GM12878 (cell line): ENCODE data around the gene KTN1. TPM values are rescaled to one million over a fixed set of nuclear protein-coding genes. Genes with fewer than 3 reads are reported as not detected.

ENCODE experiments used
- ATAC-seq: fragments of 200-7000 bp; cut with Tn5 transposase; 3 replicates; pipeline ENCODE4 v1.9.1; 2020; ENCODE audit warnings: mild to moderate bottlenecking, moderate library complexity
- BruUV-seq: library from RNA; stranded (reverse); fragments of 400-500 nt; replicated peaks from 2 replicates; lab custom pipeline; 2021; lab: Mats Ljungman, UMichigan
- CTCF ChIA-PET: fragments of 300-600 bp; sonication (Branson Sonifier 250); formaldehyde crosslinking; extraction: SDS; loops from one replicate; lab custom pipeline; 2021; ENCODE audit warnings: inconsistent platforms; lab: Yijun Ruan, JAX
- POLR2A ChIA-PET: fragments of 350-600 bp; formaldehyde crosslinking; extraction: SDS; loops from one replicate; lab custom pipeline; 2021; ENCODE audit warnings: inconsistent platforms; lab: Charles Lee
- RAD21 ChIA-PET: fragments of 300-600 bp; sonication (Branson Sonifier 250); formaldehyde crosslinking; loops from one replicate; lab custom pipeline; 2023; ENCODE audit warnings: antibody characterized with exemption; ENCODE audit not compliant: unreplicated experiment; lab: Charles Lee
- SMC1A ChIA-PET: fragments of 300-600 bp; sonication (Branson Sonifier 250); formaldehyde crosslinking; loops from one replicate; lab custom pipeline; 2023; ENCODE audit not compliant: unreplicated experiment, uncharacterized antibody; lab: Charles Lee
- DNase-seq: peaks from one replicate; pipeline ENCODE4 v3.0.0-alpha.2; 2011; ENCODE audit warnings: low read depth, low spot score
- FAIRE-seq: peaks from 3 replicates; lab custom pipeline; 2011; peaks lifted over from hg19 to GRCh38; lab: Jason Lieb, UNC
- H2AFZ ChIP-seq: 2 replicates; pipeline ENCODE4 v1.6.0; 2011; ENCODE audit warnings: low read depth, low read length, control low read depth; ENCODE audit not compliant: control insufficient read depth
- H3K27ac ChIP-seq: 2 replicates; pipeline ENCODE4 v1.5.1; 2011; ENCODE audit warnings: control low read depth; ENCODE audit not compliant: control insufficient read depth, insufficient read depth
- H3K27me3 ChIP-seq, 2 experiments: replicated peaks in 1 of 2; 2 replicates each; pipeline versions ENCODE4 v1.6.0 to v1.6.1; 2011; ENCODE audit warnings: low read length in 1 of 2; ENCODE audit not compliant: control insufficient read depth in 2 of 2, insufficient read depth in 2 of 2
- H3K36me3 ChIP-seq, 2 experiments: 2 replicates each; pipeline ENCODE4 v1.5.1; 2011; ENCODE audit warnings: low read length in 1 of 2; ENCODE audit not compliant: control insufficient read depth in 2 of 2, insufficient read depth in 2 of 2
- H3K4me1 ChIP-seq: 2 replicates; pipeline ENCODE4 v1.6.1; 2011; ENCODE audit warnings: mild to moderate bottlenecking, low read length, moderate library complexity, mixed read lengths; ENCODE audit not compliant: control insufficient read depth, insufficient read depth
- H3K4me2 ChIP-seq: 2 replicates; pipeline ENCODE4 v1.6.0; 2011; ENCODE audit warnings: control low read depth; ENCODE audit not compliant: control insufficient read depth, insufficient read depth
- H3K4me3 ChIP-seq: fragments of 200-600 bp; sonication (generic); 2 replicates; pipeline ENCODE4 v1.5.1; 2016
- H3K79me2 ChIP-seq: 2 replicates; pipeline ENCODE4 v1.6.0; 2011; ENCODE audit warnings: low read length; ENCODE audit not compliant: control insufficient read depth, insufficient read depth
- H3K9ac ChIP-seq: 2 replicates; pipeline ENCODE4 v1.8.0; 2011; ENCODE audit warnings: low read length, control low read depth, mixed read lengths; ENCODE audit not compliant: control insufficient read depth, insufficient read depth
- H3K9me3 ChIP-seq: replicated peaks from 3 replicates; pipeline ENCODE4 v1.5.1; 2011; ENCODE audit warnings: mild to moderate bottlenecking, low read length; ENCODE audit not compliant: control insufficient read depth, insufficient read depth
- H4K20me1 ChIP-seq: 2 replicates; pipeline ENCODE4 v1.6.0; 2011; ENCODE audit not compliant: control insufficient read depth, insufficient read depth
- BCL11A ChIP-seq: IDR thresholded peaks from 2 replicates; pipeline ENCODE4 v1.6.1; 2011; ENCODE audit warnings: low read depth, low read length
- HDGF ChIP-seq: fragments of 450-650 bp; IDR thresholded peaks from 2 replicates; pipeline ENCODE4 v1.6.1; 2016; ENCODE audit warnings: antibody characterized with exemption
- NBN ChIP-seq: fragments of 450-650 bp; IDR thresholded peaks from 2 replicates; pipeline ENCODE4 v1.6.1; 2016
- NFYB ChIP-seq: IDR thresholded peaks from 2 replicates; pipeline ENCODE4 v1.6.1; 2011; ENCODE audit warnings: low read depth, mild to moderate bottlenecking, low read length, improper control_type of control experiment, moderate library complexity; ENCODE audit not compliant: insufficient read depth
- PAX5 ChIP-seq: IDR thresholded peaks from 2 replicates; pipeline ENCODE4 v1.6.1; 2011; ENCODE audit warnings: low read depth, low read length, borderline replicate concordance
- SMARCA5 ChIP-seq: fragments of 450-650 bp; IDR thresholded peaks from 2 replicates; pipeline ENCODE4 v1.6.1; 2017; ENCODE audit warnings: mild to moderate bottlenecking
- STAT1 ChIP-seq: fragments of 450-650 bp; conservative IDR thresholded peaks from 2 replicates; pipeline ENCODE4 v1.6.1; 2014; ENCODE audit warnings: antibody characterized with exemption, mild to moderate bottlenecking
- TBL1XR1 ChIP-seq: IDR thresholded peaks from 2 replicates; pipeline ENCODE4 v1.6.1; 2012; ENCODE audit warnings: low read depth, low read length, improper control_type of control experiment
- USF1 ChIP-seq: IDR thresholded peaks from 2 replicates; pipeline ENCODE4 v1.6.1; 2011; ENCODE audit warnings: borderline replicate concordance, low read depth, mild to moderate bottlenecking, moderate library complexity, mixed read lengths, low read length; ENCODE audit not compliant: insufficient read depth; ENCODE audit errors: extremely low read length
- WRNIP1 ChIP-seq: IDR thresholded peaks from 2 replicates; pipeline ENCODE4 v1.6.1; 2011; ENCODE audit warnings: low read depth, low read length, improper control_type of control experiment, borderline replicate concordance
- ZBTB40 ChIP-seq: fragments of 450-650 bp; IDR thresholded peaks from 2 replicates; pipeline ENCODE4 v1.6.1; 2016; ENCODE audit warnings: mild to moderate bottlenecking, moderate library complexity, borderline replicate concordance
- ZNF217 ChIP-seq: fragments of 450-650 bp; IDR thresholded peaks from 2 replicates; pipeline ENCODE4 v1.6.1; 2017; ENCODE audit warnings: antibody characterized with exemption, mild to moderate bottlenecking
- WGBS: methylation state at CpG from one replicate; pipeline ENCODE4 v1.1.6; 2016; ENCODE audit warnings: low lambda C conversion rate; ENCODE audit not compliant: insufficient replicate concordance, insufficient coverage; ENCODE audit errors: missing lambda C conversion rate; 5-methylcytosine and 5-hydroxymethylcytosine counted together
- in situ Hi-C: fragments of 300-500 bp; cut with MboI; formaldehyde crosslinking; loops from 9 replicates; pipeline ENCODE4 v1.14.3; 2018; ENCODE audit warnings: mixed read lengths
- intact Hi-C: fragments of 100-400 bp; cut with micrococcal nuclease; formaldehyde crosslinking; loops from one replicate; pipeline ENCODE4 v1.14.2; 2022; ENCODE audit not compliant: unreplicated experiment
- polyA plus RNA-seq, 11 experiments: library from polyadenylated mRNA; depleted of rRNA in 4 of 11; unstranded in 6 of 11; stranded (reverse) in 5 of 11; fragments of >200 nt; fragmentation: Nextera tagmentation in 4 of 11; fragmentation: Illumina TruSeq in 1 of 11; extraction: Ambion mirVana in 4 of 11; extraction: Trizol in 1 of 11; gene quantifications; 1 replicate in 1 of 11; 2 replicates in 10 of 11; pipeline versions ENCODE4 v1.2.1 to v1.2.3, GENCODE V29; 2011 to 2016; ENCODE audit warnings: inconsistent platforms in 2 of 11, missing spikeins in 2 of 11, low read depth in 1 of 11
- total RNA-seq, 4 experiments: library from RNA; depleted of rRNA in 3 of 4; stranded (reverse); fragments of >200 nt in 3 of 4; fragmentation: Illumina TruSeq in 1 of 4; extraction: Trizol in 1 of 4; gene quantifications; 2 replicates each; pipeline versions ENCODE4 v1.2.1 to v1.2.3, GENCODE V29; 2013 to 2021
- TF ChIP-seq, protein P1 (sequence below): fragments of 450-650 bp; IDR thresholded peaks from 2 replicates; pipeline ENCODE4 v1.6.1; 2014; ENCODE audit warnings: mild to moderate bottlenecking

KTN1 gene
- total and polyA plus RNA-seq, 10 of the 15 experiments (the other 5 are each of a cell fraction or from before 2014, with no cell fraction given) = 50.6 to 154 (median 84.2) TPM

DNA sequence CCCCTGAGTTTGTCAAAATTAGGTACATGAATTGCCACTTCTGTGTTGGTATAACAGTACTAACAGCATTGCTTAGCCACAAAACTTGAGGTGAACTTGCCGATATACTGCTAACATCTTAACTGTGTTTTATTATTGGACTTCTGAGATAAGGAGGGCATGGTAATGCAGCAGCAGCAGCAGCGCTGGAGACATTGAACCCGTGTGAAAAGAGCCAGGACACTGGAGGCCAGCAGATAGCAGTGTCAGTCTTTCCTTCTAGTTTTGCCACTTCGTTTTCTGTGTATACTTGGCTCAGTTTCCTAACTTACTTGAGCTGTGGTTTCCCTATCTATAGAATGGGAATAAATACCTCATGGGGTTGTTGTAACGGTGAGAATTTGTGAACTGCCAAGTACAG, 82.7 kb downstream of the KTN1 start:
- Histone ChIP-seq H3K79me2 (no peaks in the 10 kb centered on the region; the same call in 1 of the 2 replicates), H3K9me3 (no peaks in the 10 kb centered on the region), H3K36me3 (peaks cover 2 to 21% of the 10 kb centered on the region in 2 experiments; a peak in 2 of 4 replicates), H3K4me3 (no peak overlapping the region), H3K4me1 (peaks cover 8% of the 10 kb centered on the region), H3K27me3 (no peaks in the 10 kb centered on the region), H4K20me1 (no peaks in the 10 kb centered on the region), H3K4me2 (no peak overlapping the region), H2AFZ (no peak overlapping the region), H3K9ac (no peak overlapping the region), H3K27ac (no peak overlapping the region)
- TF ChIP-seq BCL11A (no peak), TBL1XR1 (no peak), STAT1 (no peak), ZNF217 (no peak), NBN (no peak), PAX5 (no peak), WRNIP1 (no peak), USF1 (no peak), HDGF (no peak), ZBTB40 (no peak), NFYB (no peak), SMARCA5 (no peak)
- TF ChIP-seq, protein P1, sequence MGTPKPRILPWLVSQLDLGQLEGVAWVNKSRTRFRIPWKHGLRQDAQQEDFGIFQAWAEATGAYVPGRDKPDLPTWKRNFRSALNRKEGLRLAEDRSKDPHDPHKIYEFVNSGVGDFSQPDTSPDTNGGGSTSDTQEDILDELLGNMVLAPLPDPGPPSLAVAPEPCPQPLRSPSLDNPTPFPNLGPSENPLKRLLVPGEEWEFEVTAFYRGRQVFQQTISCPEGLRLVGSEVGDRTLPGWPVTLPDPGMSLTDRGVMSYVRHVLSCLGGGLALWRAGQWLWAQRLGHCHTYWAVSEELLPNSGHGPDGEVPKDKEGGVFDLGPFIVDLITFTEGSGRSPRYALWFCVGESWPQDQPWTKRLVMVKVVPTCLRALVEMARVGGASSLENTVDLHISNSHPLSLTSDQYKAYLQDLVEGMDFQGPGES = no peak
- ChIA-PET POLR2A (no interaction called here), SMC1A (interaction anchor here (0.6 to 1.7 kb wide), 2 partner anchors 10 to 1718 kb away, joined by 3 to 5 read pairs; no protein-coding TSS in a partner anchor), RAD21 (no interaction called here), CTCF (interaction anchor here (1.4 kb wide), 2 partner anchors 17 to 94 kb away, joined by 3 to 4 read pairs; no protein-coding TSS in a partner anchor)
- ATAC-seq (no peak), DNase-seq (no peak), FAIRE-seq (no peak)
- WGBS = 98% methylated on average over 5 of the region's 5 CpGs
- intact Hi-C loops = loop anchor here (10.0 kb wide), 1 partner anchor 218 kb away; the partner anchor contains the start of gene TBPL2
- in situ Hi-C loops = no loop called here
- BruUV-seq = no TSS peak
